Measurements from ENCODE around the gene LAMA2. TPM values are rescaled to one million over a fixed set of nuclear protein-coding genes. Genes with fewer than 3 reads are reported as not detected.

Gene LAMA2
- total RNA-seq, 4 donors from 2014 or later = 23.4 to 80.8 (median 28.2) TPM

DNA sequence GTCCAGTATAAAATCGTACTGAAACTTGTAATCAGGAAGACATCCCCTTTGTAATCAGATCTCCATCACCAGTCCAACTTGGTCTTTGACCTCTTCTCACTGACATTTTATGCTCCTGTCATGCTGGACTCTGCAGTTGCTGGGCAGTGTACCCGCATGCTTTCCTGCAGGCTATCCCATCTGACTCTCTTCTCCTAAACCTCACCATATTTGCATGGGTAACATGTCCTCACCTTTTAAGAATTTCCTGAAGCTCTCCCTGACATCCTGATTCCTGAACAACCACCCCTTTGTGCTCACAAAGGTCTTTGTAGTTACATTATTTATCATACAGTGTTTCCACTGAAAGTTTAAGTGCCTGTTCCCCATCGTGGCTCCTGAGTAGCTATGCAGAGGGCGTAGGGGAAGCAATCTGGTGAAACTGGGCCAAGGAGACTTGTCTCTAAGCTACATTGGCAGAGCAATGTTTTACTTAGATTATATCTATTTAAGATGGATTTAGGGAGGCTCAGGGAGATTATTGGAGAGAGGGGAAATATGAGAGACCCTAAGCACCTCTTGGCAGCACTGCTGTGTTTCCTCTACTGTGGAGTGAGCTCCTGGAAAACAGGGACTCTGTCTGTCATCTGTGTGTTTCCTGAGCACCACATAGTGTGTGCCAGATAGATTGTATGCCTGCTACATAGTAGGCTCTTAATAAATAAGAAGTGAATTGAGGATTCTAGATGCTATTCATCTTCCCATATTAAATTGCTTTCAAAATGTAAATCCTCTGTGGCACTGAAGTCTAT lies 124.0 kb downstream of the LAMA2 start:
- WGBS, 2 donors = 45 to 47% methylated on average over 4 of the region's 4 CpGs
- intact Hi-C loops (cut with DNase I; ENCODE audit: low total_unique reads) = no loop called here
- TF ChIP-seq, protein P1, sequence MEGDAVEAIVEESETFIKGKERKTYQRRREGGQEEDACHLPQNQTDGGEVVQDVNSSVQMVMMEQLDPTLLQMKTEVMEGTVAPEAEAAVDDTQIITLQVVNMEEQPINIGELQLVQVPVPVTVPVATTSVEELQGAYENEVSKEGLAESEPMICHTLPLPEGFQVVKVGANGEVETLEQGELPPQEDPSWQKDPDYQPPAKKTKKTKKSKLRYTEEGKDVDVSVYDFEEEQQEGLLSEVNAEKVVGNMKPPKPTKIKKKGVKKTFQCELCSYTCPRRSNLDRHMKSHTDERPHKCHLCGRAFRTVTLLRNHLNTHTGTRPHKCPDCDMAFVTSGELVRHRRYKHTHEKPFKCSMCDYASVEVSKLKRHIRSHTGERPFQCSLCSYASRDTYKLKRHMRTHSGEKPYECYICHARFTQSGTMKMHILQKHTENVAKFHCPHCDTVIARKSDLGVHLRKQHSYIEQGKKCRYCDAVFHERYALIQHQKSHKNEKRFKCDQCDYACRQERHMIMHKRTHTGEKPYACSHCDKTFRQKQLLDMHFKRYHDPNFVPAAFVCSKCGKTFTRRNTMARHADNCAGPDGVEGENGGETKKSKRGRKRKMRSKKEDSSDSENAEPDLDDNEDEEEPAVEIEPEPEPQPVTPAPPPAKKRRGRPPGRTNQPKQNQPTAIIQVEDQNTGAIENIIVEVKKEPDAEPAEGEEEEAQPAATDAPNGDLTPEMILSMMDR (IDR thresholded peaks at IDR 0.05) = no peak
- TF ChIP-seq POLR2A (IDR thresholded peaks at IDR 0.05) = no peak
- DNase-seq (ENCODE audit: low spot score in 2 of 2) = no peak
- H3K4me3 ChIP-seq (ENCODE audit: low read depth, poor library complexity, severe bottlenecking) = no peak overlapping the region

GRCh38 chr6:129007701-129008373 lies 124.9 kb downstream of the LAMA2 start:
- WGBS, 2 donors = 68 to 69% methylated on average over 4 of the region's 4 CpGs
- no peak for TF ChIP-seq POLR2A (IDR thresholded peaks at IDR 0.05)
- TF ChIP-seq, protein P1 (IDR thresholded peaks at IDR 0.05) = no peak
- DNase-seq (ENCODE audit: low spot score in 2 of 2) = no peak
- no peak overlapping the region for H3K4me3 ChIP-seq (ENCODE audit: low read depth, poor library complexity, severe bottlenecking)
- intact Hi-C loops (cut with DNase I; ENCODE audit: low total_unique reads) = no loop called here

GRCh38 chr6:129008591-129008990 lies 125.7 kb downstream of the LAMA2 start:
- intact Hi-C loops (cut with DNase I; ENCODE audit: low total_unique reads) = no loop called here
- no peak for DNase-seq (ENCODE audit: low spot score in 2 of 2)
- no peak overlapping the region for H3K4me3 ChIP-seq (ENCODE audit: low read depth, poor library complexity, severe bottlenecking)
- 45 to 47% methylated on average over 2 of the region's 2 CpGs for WGBS, 2 donors
- no peak for TF ChIP-seq POLR2A (IDR thresholded peaks at IDR 0.05)

- intact Hi-C loops (cut with DNase I; ENCODE audit: low total_unique reads) = no loop called here
- no peak for DNase-seq (ENCODE audit: low spot score in 2 of 2)
- no peak overlapping the region for H3K4me3 ChIP-seq (ENCODE audit: low read depth, poor library complexity, severe bottlenecking)
- 84 to 88% methylated on average over 1 of the region's 1 CpG for WGBS, 2 donors
- no peak for TF ChIP-seq POLR2A (IDR thresholded peaks at IDR 0.05)
- TF ChIP-seq, protein P1 (IDR thresholded peaks at IDR 0.05) = no peak
These were observed 126.9 kb downstream of the LAMA2 start for GRCh38 chr6:129009851-129010250.

DNA sequence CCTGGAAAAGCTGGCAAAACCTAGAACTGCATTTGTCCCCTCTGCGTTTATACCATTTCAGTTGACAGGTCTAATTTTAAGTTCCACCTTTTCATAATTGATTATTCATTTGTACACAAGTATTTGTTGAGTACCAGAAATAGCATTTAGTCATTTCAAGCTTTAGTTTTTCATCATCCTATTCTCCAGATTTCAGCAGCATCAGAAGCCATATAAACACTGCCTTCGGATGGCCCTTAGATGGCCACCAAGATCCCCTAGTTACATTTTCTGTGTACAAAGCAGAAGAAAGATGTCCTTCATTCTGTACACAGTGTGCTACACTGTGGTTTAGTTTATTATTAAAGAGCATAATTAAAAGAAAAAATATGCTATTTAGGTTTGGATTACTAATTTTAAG lies 131.4 kb downstream of the LAMA2 start:
- no peak for DNase-seq (ENCODE audit: low spot score in 2 of 2)
- TF ChIP-seq, protein P1 (IDR thresholded peaks at IDR 0.05) = no peak
- no peak for TF ChIP-seq POLR2A (IDR thresholded peaks at IDR 0.05)
- no peak overlapping the region for H3K4me3 ChIP-seq (ENCODE audit: low read depth, poor library complexity, severe bottlenecking)
- WGBS, 2 donors = 78 to 90% methylated on average over 2 of the region's 2 CpGs
- intact Hi-C loops (cut with DNase I; ENCODE audit: low total_unique reads) = no loop called here

- 55 to 56% methylated on average over 3 of the region's 3 CpGs for WGBS, 2 donors
- DNase-seq (ENCODE audit: low spot score in 2 of 2) = no peak
- intact Hi-C loops (cut with DNase I; ENCODE audit: low total_unique reads) = no loop called here
- TF ChIP-seq POLR2A (IDR thresholded peaks at IDR 0.05) = no peak
- TF ChIP-seq, protein P1 (IDR thresholded peaks at IDR 0.05) = no peak
- no peak overlapping the region for H3K4me3 ChIP-seq (ENCODE audit: low read depth, poor library complexity, severe bottlenecking)
These were observed 132.8 kb downstream of the LAMA2 start for GRCh38 chr6:129015721-129016120.
